BJ (cell line): ENCODE data around the gene CENPO. TPM values are rescaled to one million over a fixed set of nuclear protein-coding genes. Genes with fewer than 3 reads are reported as not detected.

Source experiments
- CTCF ChIA-PET: fragments of 350-600 bp; formaldehyde crosslinking; extraction: SDS; loops from one replicate; lab custom pipeline; 2021; ENCODE audit warnings: antibody characterized with exemption, inconsistent platforms; lab: Yijun Ruan, JAX
- POLR2A ChIA-PET: fragments of 300-600 bp; sonication (Branson Sonifier 250); formaldehyde crosslinking; extraction: SDS; loops from one replicate; lab custom pipeline; 2021; ENCODE audit warnings: antibody characterized with exemption; lab: Charles Lee
- DNase-seq: peaks from one replicate; pipeline ENCODE4 v3.0.0-alpha.2; 2011; ENCODE audit warnings: low read depth
- H3K27me3 ChIP-seq: 2 replicates; pipeline ENCODE4 v1.6.0; 2011; ENCODE audit warnings: low read length; ENCODE audit not compliant: control insufficient read depth, insufficient read depth
- H3K36me3 ChIP-seq: 2 replicates; pipeline ENCODE4 v1.5.1; 2011; ENCODE audit warnings: low read length; ENCODE audit not compliant: control insufficient read depth, insufficient read depth
- H3K4me3 ChIP-seq: 2 replicates; pipeline ENCODE4 v1.5.1; 2011; ENCODE audit warnings: low read depth, mild to moderate bottlenecking, control low read depth, low read length
- CTCF ChIP-seq: IDR thresholded peaks from 2 replicates; pipeline ENCODE4 v1.5.1; 2011; ENCODE audit warnings: low read depth, mild to moderate bottlenecking, control low read depth, inconsistent platforms, low read length, moderate library complexity; ENCODE audit not compliant: insufficient read depth
- polyA plus RNA-seq: library from polyadenylated mRNA; depleted of rRNA; stranded (reverse); fragments of >200 nt; gene quantifications from 2 replicates; pipeline ENCODE4 v1.2.3, GENCODE V29; 2011

The CENPO gene
- polyA plus RNA-seq, 1 experiment = 19.4 TPM

GRCh38 chr2:24771764-24772586 lies 21.2 kb upstream of the CENPO start:
- CTCF ChIA-PET = no interaction called here
- no peak for DNase-seq

GRCh38 chr2:24774373-24774772 lies 18.9 kb upstream of the CENPO start:
- DNase-seq = no peak
- ChIA-PET POLR2A (no interaction called here), CTCF (interaction anchor here (1.8 to 2.2 kb wide), 2 partner anchors 12 to 17 kb away, joined by 4 to 11 read pairs; no protein-coding TSS in a partner anchor)
- no peaks in the 10 kb centered on the region for H3K36me3 ChIP-seq
- H3K27me3 ChIP-seq = no peaks in the 10 kb centered on the region
- no peak overlapping the region for H3K4me3 ChIP-seq
- no peak for TF ChIP-seq CTCF

More at GRCh38 chr2:24771764-24772586, 21.2 kb upstream of the CENPO start:
- POLR2A ChIA-PET = interaction anchor here (0.6 kb wide), 1 partner anchor 446 kb away, joined by 12 read pairs; no protein-coding TSS in a partner anchor
- TF ChIP-seq CTCF = no peak
- no peak overlapping the region for H3K4me3 ChIP-seq
- no peaks in the 10 kb centered on the region for H3K27me3 ChIP-seq
- H3K36me3 ChIP-seq = peaks cover 2% of the 10 kb centered on the region; the same call in 1 of the 2 replicates

- Histone ChIP-seq H3K36me3 (no peaks in the 10 kb centered on the region), H3K4me3 (no peak overlapping the region), H3K27me3 (no peaks in the 10 kb centered on the region)
- no peak for DNase-seq
- ChIA-PET POLR2A (no interaction called here), CTCF (interaction anchor here (4.3 kb wide), 1 partner anchor 13 kb away, joined by 21 read pairs; the partner anchor contains the start of genes CENPO and PTRHD1)
- TF ChIP-seq CTCF = no peak
Observed at GRCh38 chr2:24779116-24779515, 14.1 kb upstream of the CENPO start.

GRCh38 chr2:24783641-24784040 lies 9.6 kb upstream of the CENPO start:
- ChIA-PET CTCF (interaction anchor here (1.1 to 1.2 kb wide), 2 partner anchors 10 to 373 kb away, joined by 3 read pairs; partner anchors contain the start of genes CENPO and PTRHD1), POLR2A (no interaction called here)
- DNase-seq = no peak
- H3K4me3 ChIP-seq = no peak overlapping the region
- no peaks in the 10 kb centered on the region for H3K36me3 ChIP-seq
- no peak for TF ChIP-seq CTCF
- no peaks in the 10 kb centered on the region for H3K27me3 ChIP-seq

- POLR2A ChIA-PET = no interaction called here
- H3K27me3 ChIP-seq = no peaks in the 10 kb centered on the region
- CTCF ChIA-PET = interaction anchor here (1.0 to 1.5 kb wide), 2 partner anchors 8 to 11 kb away, joined by 3 to 4 read pairs; no protein-coding TSS in a partner anchor
- no peak for DNase-seq
- H3K4me3 ChIP-seq = no peak overlapping the region
- no peak for TF ChIP-seq CTCF
- no peaks in the 10 kb centered on the region; the same call in 1 of the 2 replicates for H3K36me3 ChIP-seq
Observed at GRCh38 chr2:24785671-24786321, 7.4 kb upstream of the CENPO start.
